NCI-H2227 treated with DMSO at 0.1 percent for 48 hours (cell line): Measurements from ENCODE around the gene PDE6G.
"Not testable (repeated sequence)": the region's sequence is repeated elsewhere in the genome, so short reads cannot be mapped to it uniquely, and the experiment has no call there.

ENCODE experiments used
- DNase-seq: peaks from one replicate; lab custom pipeline; 2025; lab: John Stamatoyannopoulos, UW

Gene PDE6G

DNA sequence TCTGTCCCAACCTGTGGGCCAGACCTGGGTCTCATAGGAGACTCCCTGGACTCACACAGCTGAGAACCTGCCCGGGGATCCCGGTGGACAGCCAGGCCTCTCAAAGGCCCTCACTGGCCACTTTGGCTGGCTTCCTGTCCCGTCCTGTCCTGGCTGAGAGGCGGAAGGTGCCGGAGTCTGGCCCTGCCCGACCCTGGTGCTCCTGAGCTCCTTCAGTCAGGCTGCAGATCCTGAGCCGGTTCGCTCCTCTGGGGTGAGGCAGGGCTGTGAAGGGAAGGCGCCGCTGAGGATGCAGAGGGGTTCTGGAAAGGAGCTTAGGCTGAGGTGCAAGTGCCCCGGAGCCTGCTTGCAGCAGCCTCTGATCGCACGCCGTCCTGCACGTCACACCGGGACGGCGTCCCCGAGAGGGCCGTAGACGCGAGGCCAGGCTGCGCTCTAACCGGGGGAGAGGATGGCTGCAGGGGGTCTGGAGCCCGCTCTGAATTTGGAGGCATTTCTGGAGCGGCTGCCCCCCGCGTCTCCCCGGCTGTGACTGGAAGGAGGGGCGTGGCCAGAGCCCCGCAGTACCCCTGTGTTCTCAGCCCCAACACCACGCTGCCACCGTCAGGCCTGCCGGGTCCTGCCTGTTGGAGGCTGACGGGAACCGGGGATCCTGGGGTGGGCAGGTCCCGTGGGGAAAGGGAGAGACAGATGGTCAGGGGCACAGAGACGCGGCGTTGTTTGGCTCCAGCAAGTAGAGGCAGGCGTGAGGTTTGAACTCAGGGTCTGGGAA, 31.6 kb upstream of the PDE6G start:
- no peak for DNase-seq

DNA sequence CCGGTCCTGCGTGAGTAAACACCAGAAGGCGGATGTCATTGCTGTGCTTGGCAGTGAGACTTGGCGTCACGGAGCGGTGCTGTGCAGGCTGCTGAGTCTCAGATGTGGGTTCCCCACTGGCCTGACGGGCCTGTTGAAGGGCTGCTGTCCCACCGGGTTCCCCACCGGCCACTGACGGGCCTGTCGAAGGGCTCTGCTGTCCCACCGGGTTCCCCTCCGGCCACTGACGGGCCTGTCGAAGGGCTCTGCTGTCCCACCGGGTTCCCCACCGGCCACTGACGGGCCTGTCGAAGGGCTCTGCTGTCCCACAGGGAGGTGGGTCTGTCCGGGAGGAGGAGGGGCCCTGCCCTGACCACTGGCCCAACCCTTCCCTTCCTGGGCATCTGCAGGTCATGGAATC, 30.3 kb upstream of the PDE6G start:
- no peak for DNase-seq

DNA sequence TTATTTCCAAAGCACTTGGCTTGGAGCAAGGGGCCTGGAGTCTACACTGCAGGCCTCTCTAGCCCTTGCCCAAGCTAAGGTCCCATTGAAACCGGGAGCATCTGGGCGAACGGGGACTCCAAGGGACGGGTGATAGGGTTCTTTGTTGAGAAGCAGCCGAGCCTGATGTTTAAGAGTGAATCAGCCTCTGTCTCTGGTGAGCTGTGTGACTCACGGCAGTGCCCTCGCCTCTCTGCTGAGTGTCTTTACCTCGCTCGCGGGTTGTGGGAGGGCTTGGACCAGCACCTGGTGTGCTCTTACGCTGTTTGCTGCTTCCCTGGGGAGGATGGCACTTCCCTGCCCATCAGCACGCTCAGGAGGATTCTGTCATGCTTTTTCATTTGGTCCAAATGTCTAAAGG, 28.8 kb upstream of the PDE6G start:
- DNase-seq = no peak

DNA sequence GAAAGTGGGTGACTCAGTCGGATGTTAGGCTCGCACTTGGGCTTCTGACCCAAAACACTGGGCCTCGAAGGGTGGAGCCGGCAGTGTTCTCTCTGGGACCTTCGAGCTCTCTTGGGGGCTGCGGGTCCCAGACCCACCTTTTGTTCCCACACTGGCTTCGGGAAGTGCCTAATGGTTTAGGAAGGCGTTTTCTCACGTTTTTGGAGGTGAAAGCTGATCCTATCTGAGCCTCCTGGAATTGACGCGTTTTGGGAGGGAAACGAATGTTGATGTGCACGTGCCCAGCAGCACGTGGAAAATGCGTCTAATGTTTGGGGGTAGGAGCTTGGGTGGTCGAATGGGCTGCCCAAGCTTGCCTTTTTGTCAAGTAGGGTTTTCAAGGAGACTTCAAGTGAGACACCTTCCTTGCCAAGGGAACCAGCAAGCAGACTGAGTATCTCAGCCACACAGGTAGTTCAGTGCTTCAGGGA, 28.1 kb upstream of the PDE6G start:
- no peak for DNase-seq

DNA sequence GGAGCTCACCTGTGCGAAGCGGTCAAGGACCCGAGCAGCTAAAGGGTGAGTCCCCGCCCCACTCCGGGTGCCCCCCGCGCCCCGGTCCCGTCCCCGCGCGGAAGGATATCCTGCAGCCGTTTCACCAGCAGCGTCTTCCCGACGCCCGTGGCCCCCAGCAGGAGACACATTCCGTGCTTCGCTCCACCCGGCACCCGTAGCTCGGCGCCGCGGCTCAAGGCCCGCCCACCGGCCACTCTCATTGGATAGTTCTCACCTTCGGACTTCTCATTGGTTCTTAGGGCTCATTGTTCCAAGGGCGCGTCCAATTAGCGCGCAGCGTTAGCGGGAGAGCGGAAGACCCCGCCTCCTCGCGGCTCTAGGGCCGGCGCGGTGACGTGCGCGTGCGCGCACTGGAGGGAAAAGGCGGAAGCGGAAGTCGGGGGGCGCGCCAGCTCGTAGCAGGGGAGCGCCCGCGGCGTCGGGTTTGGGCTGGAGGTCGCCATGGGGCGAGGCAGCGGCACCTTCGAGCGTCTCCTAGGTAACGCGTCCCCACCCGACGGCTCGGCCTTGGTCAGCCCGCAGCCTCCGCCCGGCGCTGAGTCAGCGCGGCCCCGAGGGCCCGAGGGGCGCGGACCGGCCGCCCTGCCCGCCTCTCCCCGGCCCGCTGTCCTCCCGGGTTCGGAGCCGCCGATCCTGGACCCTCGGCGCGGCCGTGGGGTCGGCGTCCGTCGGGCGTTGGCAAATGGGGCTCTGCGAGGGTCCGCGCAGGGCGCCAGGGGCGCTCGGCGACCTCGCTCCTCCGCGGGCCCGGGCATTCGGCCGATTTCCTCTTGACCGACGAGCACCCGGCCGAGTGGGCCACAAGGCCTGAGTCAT, 27.5 kb upstream of the PDE6G start, which contains the start of the genes ARL16 and HGS:
Gene ARL16, minus strand, starts transcription at position 214 of the 858 bp plus-strand sequence. Its CDS starts 44 bp downstream, at position 170.
Gene HGS, plus strand, starts transcription at position 428 of the 858 bp plus-strand sequence. Its CDS starts 56 bp downstream, at position 484.
- peak; percentile 98 for DNase-seq

DNA sequence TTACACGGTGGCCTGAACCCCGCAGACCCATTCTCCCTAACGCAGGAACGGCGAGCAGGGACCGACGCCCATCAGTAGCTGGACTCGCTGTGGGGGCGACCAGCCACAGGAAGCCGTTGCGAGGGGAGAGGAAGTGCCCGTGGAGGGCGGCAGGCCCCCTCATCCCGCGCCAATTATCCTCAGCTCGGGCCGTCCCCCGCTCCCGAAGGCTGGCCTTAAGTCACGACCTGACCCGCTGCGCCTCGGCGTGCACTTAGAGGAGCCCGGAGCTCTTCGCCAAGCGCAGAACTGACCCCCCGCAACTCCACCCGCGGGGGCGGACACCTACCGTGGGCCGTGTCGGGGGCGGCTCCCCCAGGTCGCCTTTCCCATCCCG, 26.9 kb upstream of the PDE6G start:
- no peak for DNase-seq

DNA sequence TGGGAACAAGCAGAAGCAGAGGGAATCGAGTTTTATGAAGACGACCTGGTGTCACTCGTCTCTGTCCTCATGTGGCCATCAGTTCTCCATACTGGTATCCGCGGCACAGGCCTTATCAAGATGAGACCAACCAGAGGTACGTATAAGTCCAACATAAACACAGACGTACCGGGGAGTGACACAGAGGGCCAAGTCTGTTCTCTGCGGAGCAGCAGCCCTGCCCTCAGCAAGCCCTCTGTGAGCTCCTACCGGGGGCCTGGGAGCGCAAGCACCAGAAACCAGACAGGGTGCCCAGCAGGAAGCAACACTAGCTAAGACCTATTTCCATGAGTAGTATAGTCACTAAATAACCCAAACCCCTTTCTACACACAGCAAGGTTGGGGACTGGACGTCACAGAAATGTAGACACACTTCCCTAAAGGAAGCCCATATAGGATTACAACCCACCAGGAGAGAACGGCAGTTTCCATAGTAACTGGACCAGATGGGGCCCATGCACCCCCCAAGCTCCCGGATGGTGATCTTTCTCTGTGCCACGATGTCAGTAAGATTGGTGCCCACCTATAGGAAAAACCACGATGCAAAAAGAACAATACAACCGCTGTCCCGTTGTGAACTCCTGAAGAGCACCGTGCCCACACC, 26.3 kb upstream of the PDE6G start:
- peak; percentile 23 for DNase-seq

DNA sequence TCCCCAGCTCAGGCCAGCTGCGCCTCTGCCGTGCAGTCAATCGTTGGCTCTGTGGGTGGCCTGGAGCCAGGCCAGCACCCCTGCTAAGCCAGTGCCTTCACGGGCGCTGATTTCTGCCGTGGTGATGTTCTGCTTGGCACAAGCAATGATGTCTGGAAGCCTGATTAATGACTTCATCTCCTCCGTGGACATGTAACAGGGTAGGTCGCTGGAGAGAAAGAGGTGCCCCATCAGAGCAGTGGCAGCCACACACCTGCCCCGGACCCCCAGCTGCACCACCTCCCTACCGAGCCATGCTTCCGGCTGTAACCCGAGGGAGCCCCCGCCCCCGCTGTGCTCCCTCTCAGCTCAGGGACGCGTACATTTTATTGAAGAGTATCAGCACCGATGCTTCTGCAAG, 25.3 kb upstream of the PDE6G start:
- no peak for DNase-seq

DNA sequence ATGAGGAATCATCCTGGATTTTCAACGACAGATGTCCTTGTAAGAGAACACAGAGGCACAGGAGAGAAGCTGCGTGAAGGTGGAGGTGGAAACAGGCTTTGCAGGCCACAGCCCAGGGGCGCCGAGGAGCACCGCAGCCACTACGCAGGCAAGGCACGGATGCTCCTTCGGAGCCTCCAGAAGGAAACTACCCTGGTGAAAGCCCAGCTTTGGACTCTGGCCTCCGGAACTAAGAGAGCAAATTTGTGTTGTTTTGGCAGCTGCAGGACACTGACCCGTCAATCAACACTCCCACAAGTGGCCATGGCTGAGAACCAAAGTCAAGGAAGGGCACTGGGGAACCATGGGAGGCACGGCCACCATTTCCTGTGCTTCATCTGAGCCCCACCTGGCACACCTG, 23.8 kb upstream of the PDE6G start:
- DNase-seq = no peak

DNA sequence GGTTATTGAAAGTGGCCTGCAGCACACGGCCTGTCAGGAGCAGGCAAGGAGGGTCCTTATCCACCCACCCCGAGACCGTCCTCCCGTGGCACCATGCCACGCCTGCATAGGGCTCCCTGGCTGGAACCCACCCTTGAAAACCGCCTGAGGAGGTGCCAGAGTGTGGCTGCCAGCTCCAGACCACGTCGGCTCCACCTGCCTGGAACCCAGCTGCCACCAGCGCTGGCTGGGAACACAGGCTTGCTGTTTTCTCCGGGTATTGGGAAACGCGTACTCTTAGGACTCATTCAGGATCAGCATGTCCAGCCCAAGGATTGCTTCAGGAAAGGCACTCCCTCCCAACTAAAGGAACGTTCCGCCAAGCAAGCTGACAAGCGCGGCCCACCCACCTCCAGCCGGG, 20.6 kb upstream of the PDE6G start:
- no peak for DNase-seq

DNA sequence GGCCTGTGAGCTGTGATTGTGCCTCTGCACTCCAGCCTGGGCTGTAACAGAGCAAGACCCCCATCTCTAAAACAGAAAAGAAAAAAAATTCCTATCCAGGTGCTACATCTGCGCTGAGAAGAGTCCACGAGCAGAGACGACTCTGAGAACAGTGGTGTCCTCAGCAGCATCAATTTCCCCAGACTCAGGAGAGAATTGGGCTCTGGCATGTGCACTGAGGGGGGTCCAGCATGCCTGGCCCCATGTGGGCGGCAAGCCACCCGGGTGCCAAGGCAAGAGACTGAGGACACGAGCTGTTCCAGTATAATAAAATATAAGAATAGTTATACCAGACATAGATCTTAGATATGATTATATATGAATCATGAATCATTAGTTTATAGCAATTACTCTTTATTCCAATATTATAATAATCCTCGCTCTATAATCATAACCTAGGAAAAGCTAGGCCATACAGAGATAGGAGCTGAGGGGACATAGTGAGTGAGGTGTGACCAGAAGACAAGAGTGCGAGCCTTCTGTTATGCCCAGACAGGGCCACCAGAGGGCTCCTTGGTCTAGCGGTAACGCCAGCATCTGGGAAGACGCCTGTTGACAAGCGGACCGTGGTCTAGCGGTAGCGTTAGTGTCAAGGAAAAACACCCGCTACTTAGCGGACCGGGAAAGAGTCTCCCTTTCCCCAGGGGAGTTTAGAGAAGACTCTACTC, 19.3 kb upstream of the PDE6G start:
- DNase-seq = not testable (repeated sequence)

DNA sequence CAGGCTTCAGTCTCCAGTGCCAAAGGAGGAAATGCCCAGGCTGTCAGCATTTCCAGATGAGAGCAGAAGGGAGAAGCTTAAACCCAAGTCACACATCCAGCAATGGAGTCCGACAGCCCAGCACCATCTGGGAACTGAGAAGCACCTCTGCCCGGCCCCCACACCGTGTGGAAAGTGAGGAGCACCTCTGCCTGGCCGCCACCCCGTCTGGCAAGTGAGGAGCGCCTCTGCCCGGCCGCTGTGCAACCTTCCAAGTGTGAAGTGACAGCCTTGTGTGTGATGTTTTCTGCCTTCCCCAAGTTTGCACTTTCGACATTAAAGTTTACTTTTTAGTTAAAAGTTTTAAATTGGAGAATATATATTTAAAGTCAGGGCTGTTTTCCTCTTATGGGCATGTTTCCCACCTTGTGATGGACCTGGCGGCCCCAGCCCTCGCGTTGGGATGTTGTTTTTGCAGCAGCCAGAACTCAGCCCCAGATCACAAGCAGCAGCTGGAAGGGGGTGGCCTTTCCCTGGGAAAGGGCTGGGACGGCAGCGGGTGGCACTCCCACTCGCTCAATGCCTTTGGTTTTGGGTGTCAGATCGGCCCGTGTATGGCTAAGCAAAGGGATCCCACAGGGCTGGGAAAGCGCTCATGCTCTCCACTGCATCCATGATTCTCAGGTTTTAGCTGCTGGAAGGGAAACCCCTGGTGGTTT, 17.4 kb upstream of the PDE6G start:
- DNase-seq = no peak

DNA sequence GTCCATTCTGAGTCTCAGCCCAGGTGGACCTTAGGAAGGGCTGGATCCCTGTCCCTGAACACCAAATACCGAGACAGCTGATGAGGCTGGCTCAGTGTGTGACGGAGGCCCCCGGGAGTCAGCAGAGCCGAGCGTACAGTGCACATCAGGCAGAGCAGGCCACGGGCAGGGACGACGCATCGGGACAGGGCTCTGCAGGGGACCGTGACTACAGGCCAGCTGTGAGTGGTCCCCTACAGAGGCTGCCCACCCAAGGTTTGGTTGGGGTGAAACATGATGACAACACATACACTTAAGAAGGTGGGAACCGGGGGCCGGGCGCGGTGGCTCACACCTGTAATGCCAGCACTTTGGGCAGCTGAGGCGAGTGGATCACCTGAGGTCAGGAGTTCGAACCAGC, 16.6 kb upstream of the PDE6G start:
- DNase-seq = no peak

DNA sequence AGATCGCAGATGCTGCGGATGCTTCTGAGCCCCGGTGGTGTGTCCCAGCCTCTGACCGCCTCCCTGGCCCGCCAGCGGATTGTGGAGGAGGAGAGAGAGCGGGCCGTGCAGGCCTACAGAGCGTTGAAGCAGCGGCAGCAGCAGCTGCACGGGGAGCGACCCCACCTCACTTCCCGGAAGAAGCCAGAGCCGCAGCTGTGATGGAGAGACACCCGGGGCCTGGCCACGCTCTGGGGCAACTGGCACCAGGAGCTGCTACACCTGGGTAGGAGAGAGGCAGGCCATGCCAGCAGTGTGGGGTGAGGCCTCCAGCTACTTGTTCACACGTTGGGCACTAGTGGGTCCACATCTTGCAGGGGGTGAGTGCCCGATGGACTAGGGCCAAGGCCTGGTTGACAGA, 16.2 kb upstream of the PDE6G start:
- no peak for DNase-seq

DNA sequence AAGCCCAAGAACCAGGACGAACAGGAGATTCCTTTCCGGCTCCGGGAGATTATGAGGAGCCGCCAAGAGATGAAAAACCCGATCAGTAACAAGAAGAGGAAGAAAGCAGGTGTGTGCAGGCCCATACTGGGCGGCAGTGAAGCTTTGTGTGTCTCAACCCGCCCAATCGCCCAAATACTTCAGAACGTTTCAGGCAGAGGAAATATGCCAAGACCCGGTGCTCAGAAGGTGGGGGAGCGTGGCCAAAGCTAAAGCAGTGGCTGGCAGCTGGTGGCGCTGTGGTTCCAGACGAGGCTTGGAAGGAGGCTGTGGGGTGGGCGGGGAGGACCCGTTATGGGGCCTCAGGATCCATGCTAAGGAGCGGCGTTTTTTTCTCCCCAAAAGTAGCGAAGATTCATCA, 11.4 kb upstream of the PDE6G start:
- no peak for DNase-seq

DNA sequence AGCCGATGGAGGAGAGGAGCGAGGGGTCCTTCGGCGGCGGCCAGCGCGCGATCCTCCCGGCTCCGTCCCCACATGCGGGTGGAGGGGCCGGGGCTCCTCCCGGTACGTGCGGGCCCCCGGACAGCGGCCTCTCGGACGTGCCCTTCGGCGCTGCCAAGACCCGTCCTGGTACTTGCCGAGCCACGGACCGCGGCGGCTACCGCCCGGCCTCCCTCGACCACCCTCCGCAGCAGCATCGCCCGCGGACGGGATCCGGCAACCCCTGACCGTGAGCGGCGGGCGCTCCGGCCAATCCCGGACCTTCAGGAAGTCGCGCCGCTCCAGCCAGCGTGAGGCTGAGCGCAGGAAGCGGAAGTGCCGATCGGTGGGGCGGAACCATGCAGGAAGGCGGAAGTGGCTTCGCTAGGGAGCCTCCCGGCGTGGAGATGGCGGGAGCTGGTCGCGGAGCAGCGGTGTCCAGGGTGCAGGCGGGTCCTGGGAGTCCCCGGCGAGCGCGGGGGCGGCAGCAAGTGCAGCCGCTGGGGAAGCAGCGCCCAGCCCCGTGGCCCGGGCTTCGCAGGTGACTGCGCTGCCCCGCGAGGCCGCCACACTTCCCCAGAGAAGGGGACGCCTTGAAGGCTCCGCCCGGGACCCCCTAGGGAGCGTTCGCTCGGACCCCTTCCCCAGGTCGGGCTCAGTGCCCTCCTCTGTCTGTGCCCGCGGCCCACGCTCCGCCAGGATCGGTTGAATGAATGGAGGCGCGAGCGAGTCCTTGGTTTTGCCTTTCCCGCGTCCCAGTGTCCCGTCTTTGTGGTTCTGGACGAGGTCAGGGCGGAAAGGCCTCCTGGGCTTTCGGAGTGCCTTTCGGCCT, 10.2 kb upstream of the PDE6G start, which contains the start of the genes CCDC137 and OXLD1:
Gene CCDC137, plus strand, starts transcription at position 396 of the 850 bp plus-strand sequence. Its CDS starts 30 bp downstream, at position 426.
Gene OXLD1, minus strand, starts transcription at position 264 of the 850 bp plus-strand sequence. Its CDS starts 28 bp downstream, at position 236.
- DNase-seq = peak; percentile 89

DNA sequence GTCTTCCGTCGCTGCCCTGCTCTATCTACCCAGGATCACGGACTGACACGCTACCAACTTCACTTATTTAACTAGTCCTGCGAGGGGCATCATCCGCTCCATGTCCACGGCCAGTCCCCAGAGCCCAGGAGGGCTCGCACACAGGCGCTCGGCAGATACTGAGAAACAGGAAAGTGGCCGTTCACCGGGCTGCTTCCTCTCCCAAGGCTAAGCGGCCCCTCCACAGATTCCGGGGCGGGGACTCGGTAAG, 9.7 kb upstream of the PDE6G start:
- DNase-seq = no peak

DNA sequence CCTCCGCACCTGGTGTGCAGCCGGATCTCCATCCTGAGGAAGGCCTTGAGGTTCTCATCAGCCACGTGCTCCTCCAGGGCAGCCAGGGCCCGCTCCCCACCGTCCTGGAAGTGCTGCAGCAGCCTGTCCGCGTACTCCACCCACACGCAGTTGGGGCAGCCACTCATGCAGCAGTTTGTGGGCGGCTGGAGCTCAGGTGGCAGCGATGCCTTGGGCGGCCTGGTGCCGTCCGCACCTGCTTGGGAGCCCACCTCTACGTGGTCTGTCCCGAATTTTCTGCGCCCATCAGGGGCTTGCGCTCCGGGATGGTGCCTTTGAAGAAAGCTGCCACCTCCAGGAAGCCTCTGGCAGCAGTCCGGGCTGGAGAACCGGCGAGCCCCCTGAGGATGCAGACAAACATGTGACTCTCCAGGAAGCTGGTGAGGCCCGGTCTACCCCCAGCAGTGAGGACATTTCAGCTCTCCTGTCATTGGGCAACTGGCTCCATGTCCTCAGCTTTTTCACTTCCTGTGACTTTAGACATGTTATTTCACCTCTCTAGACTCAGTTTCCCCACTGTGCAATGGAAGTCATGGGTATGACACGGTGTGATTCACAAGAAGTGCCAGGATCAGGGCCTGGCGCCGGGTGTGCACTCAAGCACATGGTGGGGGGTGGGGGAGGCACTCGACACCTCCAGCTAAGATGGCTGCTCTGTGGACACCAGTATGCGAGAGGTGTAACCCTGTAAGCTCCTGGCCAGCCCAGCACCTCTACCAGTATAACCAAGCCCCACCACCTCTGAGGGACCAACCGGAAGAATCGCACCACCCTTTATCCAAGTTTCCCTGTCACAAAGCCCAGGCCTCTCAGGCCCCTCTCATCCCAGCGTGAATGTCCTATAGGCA, 9.1 kb upstream of the PDE6G start:
- peak; percentile 48 for DNase-seq

DNA sequence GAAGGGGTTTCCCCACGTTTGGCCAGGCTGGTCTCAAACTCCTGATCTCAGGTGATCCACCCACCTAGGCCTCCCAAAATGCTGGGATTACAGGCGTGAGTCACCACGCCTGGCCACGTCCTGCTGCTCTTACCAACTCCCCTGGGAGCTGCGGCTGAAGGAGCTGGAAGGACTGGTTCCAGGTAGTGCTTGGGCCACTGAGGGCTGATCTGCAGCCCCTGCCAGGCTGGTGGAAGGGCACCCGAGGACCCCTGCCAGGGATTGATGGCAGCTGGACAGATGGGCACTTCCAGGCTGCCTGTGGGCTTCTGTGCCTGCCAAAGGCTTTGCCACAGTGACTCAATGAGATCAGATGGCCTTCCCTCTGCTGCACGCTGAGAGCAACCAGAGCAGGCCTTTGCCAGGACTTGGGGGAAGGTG, 7.7 kb upstream of the PDE6G start:
- DNase-seq = no peak
